Measurements from ENCODE around the gene TMEM208. TPM values are rescaled to one million over a fixed set of nuclear protein-coding genes. Genes with fewer than 3 reads are reported as not detected.

TMEM208 gene
- total RNA-seq, 2 experiments from 2014 or later = 46.5 to 48.6 TPM

DNA sequence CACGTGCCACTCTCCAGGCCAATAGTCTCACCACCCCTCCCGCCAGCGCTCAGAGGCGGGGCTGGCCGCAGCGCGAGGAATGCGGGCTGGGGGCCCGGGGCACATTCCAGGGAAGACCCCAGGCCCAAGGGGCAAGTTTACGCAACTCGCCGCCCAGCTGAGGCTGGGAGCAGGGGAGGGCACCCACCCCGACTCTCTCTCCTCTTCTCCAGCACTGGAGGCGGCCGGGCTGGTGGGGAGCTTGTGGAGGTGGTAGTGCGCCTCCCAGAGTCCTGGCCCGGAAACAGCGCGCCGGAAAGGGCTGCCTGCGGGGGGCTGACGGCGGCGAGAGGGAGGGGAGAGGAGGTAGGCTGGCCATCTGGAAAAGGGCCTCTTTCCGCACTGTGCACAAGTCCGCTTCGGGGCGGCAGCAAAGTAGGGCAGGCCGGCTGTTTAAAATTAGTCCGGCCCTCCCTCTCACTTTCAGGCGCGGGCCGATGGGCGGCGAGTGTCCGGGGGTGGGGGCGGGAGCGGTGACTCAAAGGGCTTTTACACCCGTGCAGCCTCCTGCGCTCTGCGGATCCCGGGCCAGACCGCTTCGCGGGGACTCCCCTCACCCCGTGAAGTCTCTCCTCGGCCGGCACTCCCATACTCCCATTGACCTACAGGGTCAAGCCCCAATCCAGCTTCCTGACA is 19.3 kb downstream of the TMEM208 start:
- Mint-ChIP-seq H3K4me3 (peak overlapping the region; percentile 89), H3K36me3 (peaks cover 9% of the 10 kb centered on the region), H3K4me1 (peaks cover 54% of the 10 kb centered on the region), H3K27ac (peak overlapping the region; percentile 89), H3K9me3 (no peaks in the 10 kb centered on the region), H3K27me3 (peaks cover 6% of the 10 kb centered on the region)
- peak; percentile 79 for DNase-seq

DNA sequence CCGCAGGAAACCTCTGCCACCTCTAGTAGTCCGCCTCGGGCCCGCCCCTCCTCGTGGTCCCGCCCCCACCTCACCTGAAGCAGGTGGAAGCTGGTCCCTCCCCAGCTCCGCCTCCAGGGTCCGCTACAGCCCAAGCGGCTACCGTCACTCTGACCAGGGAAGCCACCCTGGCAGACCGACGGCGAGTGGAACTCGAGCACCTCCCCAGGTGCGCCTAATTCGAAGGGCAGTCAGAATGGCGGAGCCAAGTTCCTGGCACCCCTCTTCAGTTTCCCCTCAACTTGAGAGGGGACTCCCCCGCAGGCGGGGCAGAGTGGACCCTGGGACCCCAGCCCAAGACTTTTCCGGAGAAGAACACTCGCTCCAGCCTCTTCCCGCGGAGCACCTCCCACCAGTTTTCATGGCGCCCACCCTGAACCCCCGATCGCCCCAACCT is 19.8 kb downstream of the TMEM208 start:
- Mint-ChIP-seq H3K27me3 (peaks cover 6% of the 10 kb centered on the region), H3K27ac (peak overlapping the region; percentile 89), H3K4me1 (peaks cover 49% of the 10 kb centered on the region), H3K4me3 (peak overlapping the region; percentile 89), H3K9me3 (no peaks in the 10 kb centered on the region), H3K36me3 (peaks cover 4% of the 10 kb centered on the region)
- DNase-seq = no peak

DNA sequence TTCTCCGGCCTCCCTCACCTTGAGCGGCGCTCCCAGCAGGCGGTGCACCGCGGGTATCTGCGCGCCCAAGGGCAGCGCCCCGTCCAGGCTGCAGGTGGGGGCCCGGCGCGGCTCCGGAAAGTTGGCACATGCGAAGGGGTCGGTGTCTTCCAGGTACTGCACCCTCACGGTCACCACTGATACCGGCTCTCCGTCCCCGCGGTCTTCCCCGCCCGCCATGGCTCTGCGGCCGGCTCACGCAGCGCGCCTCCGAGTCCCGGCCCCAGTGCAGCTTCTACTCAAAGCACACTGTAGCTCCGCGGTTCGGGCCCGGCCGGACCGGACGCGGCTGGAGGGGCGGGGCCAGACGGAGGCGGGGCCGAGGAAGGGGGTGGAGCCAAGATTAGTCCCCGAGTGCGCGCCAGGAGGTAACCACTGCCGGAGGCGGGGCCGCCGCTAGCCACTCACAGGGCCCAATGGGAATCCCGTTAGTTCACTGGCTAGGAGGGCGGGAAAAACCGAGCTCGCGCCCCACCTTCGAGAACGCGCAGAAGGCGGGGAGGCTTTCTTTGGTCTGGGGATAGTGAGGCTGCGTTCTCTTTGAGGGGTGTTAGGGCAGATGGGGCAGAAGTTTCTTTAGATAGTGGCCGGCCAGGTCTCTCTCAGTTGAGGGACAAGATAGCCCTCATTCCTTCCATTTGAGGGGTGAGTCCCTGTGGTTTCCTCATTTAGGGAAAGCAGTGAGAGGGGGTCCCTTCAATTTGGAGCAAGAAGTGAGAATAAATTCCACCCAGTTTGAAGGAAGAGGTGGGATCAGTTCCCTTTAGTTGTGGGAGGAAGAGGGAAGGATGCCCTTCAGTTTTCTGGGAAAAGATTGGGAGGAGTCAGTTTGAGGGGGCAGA is 20.5 kb downstream of the TMEM208 start, which contains the start of gene FHOD1:
Gene FHOD1 (minus strand): TSS at position 290 of the 881 bp plus-strand sequence. CDS start 71 bp downstream, at position 219.
- Mint-ChIP-seq H3K36me3 (peaks cover 4% of the 10 kb centered on the region), H3K27ac (peak within 1 kb of the TSS; percentile 89), H3K4me1 (peaks cover 45% of the 10 kb centered on the region), H3K4me3 (peak within 1 kb of the TSS; percentile 89), H3K9me3 (no peaks in the 10 kb centered on the region), H3K27me3 (peaks cover 6% of the 10 kb centered on the region)
- peak; percentile 98 for DNase-seq

DNA sequence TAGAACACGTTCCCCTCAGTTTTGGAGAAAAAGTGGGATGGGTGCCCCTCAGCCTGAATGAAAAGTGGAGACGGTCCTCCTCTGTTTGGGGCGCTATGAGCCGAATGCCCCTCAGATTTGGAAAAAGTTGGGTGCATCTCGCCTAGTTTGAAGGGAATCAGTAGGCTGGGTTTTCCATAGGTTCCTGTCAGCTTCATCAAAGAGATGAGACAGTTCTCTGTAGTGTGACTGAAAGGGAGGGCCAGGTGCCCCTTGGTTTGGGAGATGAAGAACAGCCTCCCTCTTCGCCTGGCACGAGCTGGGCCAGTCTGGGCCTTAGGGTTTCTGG is 21.1 kb downstream of the TMEM208 start:
- Mint-ChIP-seq H3K9me3 (no peaks in the 10 kb centered on the region), H3K36me3 (peaks cover 6% of the 10 kb centered on the region), H3K27ac (peak overlapping the region; percentile 89), H3K27me3 (peaks cover 6% of the 10 kb centered on the region), H3K4me1 (peaks cover 43% of the 10 kb centered on the region), H3K4me3 (peak overlapping the region; percentile 89)
- no peak for DNase-seq

DNA sequence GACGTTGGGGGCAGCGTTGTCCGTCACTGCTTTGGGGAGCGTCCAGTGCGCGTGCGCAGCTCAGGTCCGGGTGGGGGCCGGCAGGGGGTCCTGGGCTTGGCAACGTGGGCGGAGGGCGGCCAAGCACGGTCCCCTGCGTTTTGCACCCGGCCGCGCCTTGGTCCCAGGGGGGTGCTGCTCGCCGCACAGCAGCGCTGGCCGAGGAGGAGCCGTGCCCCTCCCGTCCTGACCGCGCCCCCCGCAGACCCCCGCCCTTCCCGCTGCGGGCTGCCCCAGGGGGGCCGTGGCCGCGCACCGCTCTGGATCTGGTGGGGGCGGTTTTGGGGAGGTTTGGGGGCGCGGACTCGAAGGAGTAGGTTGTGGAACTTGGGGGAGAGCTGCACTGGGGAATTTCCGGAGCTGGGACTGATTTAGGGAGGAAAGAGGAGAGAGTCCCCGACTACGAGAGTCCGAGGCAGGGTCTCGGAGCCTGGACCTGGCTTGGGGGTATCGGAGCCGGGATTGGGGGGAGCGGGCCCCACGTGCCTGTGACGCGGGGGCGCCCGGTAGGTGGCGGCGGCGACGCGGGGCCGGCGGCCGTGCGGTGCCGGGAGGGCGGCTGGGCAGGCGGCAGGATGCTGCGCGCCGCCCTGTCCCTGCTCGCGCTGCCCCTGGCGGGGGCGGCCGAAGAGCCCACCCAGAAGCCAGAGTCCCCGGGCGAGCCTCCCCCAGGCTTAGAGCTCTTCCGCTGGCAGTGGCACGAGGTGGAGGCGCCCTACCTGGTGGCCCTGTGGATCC is 21.7 kb downstream of the TMEM208 start, which contains the start of gene SLC9A5:
Gene SLC9A5 (plus strand): TSS at position 579 of the 777 bp plus-strand sequence. CDS start 36 bp downstream, at position 615.
- no peaks in the 10 kb centered on the region for H3K9me3 Mint-ChIP-seq
- H3K36me3 Mint-ChIP-seq = peaks cover 10% of the 10 kb centered on the region
- peak within 1 kb of the TSS; percentile 89 for H3K27ac Mint-ChIP-seq
- DNase-seq = peak; percentile 61
- peaks cover 6% of the 10 kb centered on the region for H3K27me3 Mint-ChIP-seq
- H3K4me3 Mint-ChIP-seq = peak within 1 kb of the TSS; percentile 89
- H3K4me1 Mint-ChIP-seq = peaks cover 41% of the 10 kb centered on the region

- H3K36me3 Mint-ChIP-seq = peaks cover 12% of the 10 kb centered on the region
- no peak for DNase-seq
- no peaks in the 10 kb centered on the region for H3K9me3 Mint-ChIP-seq
- peak overlapping the region; percentile 79 for H3K4me3 Mint-ChIP-seq
- peaks cover 6% of the 10 kb centered on the region for H3K27me3 Mint-ChIP-seq
- peaks cover 34% of the 10 kb centered on the region for H3K4me1 Mint-ChIP-seq
- H3K27ac Mint-ChIP-seq = peak overlapping the region; percentile 50
Observed at GRCh38 chr16:67249178-67250044, 22.5 kb downstream of the TMEM208 start.

DNA sequence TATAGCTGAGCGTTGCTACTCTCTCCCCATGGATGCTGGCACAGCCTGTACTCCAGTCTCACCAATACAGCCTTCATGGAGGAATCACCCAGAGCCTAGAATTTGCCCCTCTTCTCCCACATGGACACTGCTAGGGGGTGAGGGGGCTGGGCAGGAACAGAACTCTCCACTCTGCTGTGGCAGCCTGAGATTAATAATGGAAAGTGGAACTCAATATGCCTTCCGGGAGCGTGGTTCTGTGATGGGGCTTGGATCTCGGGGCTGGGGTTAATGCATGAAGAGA is 23.1 kb downstream of the TMEM208 start:
- Mint-ChIP-seq H3K36me3 (peaks cover 10% of the 10 kb centered on the region), H3K27ac (no peak overlapping the region), H3K9me3 (no peaks in the 10 kb centered on the region), H3K27me3 (peaks cover 6% of the 10 kb centered on the region), H3K4me1 (peaks cover 28% of the 10 kb centered on the region), H3K4me3 (peak overlapping the region; percentile 79)
- no peak for DNase-seq

DNA sequence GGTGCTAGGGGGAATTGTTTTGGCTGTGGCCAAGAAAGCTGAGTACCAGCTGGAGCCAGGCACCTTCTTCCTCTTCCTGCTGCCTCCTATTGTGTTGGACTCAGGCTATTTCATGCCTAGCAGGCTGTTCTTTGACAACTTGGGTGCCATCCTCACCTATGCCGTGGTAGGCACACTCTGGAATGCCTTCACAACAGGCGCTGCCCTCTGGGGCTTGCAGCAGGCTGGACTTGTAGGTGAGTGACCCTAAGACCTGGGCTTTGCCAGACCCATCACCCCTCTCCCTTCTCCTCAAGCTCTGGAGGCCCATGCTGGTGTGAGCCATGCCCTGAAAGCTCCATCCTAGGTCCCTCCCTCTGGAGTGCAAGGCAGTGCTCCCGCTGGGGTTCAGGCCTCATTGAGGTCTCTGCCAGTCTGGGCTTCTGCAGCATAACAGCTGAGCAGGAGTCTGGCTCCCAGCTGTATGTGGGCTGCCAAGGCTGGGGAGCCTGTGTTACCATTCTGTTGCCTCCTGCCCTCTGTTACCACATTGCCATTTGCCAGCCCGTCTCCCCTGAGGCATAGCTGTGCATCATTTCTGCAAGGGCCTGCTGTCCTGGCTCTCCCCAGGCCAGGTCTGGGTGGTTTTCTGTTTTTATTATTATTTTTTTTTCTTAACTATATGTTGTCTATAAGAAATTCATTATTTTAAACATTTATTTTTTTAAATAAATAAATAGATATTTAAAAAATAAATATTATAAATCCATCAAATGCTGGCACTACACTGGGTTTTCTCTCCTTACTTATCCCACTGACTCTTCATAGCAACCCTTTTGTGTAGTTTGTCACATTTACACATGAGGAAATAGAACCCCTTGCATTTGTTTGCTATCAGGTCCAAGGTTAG is 25.9 kb downstream of the TMEM208 start:
- peaks cover 10% of the 10 kb centered on the region for H3K36me3 Mint-ChIP-seq
- peaks cover 16% of the 10 kb centered on the region for H3K4me1 Mint-ChIP-seq
- H3K4me3 Mint-ChIP-seq = no peak overlapping the region
- no peaks in the 10 kb centered on the region for H3K9me3 Mint-ChIP-seq
- H3K27me3 Mint-ChIP-seq = peaks cover 6% of the 10 kb centered on the region
- H3K27ac Mint-ChIP-seq = no peak overlapping the region
- no peak for DNase-seq

DNA sequence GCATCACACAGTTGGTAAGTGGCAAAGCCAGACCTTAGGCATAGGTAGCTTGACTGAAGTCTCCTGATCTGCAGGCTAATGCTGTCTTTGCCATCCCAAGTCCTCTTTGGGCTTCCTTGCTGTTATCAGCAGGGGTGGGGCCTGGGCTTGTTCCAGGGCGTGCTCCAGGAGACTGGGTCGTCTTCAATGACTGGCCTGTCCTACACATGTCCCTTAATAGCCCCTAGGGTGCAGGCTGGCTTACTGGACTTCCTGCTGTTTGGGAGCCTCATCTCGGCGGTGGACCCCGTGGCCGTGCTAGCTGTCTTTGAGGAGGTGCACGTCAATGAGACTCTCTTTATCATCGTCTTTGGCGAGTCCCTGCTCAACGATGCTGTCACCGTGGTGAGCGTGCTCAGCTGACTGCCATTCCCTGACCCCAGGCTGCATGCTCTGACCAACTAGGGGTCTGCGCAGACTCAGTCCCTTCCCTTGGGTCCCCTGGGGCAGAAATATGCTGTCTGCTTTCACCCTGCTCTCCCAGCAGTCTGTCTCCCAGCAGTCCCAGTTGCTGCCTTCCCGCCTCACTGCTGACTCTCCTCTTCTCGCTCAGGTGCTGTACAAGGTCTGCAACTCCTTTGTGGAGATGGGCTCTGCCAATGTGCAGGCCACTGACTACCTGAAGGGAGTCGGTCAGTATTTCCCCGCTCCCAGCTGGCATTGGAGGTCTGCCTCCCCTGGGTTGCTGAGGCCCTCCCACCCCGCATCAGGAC is 28.0 kb downstream of the TMEM208 start:
- Mint-ChIP-seq H3K9me3 (no peaks in the 10 kb centered on the region), H3K27me3 (peaks cover 4% of the 10 kb centered on the region), H3K4me1 (peaks cover 3% of the 10 kb centered on the region)

GRCh38 chr16:67255553-67256221 is 28.8 kb downstream of the TMEM208 start:
- H3K27ac Mint-ChIP-seq = no peak overlapping the region
- no peaks in the 10 kb centered on the region for H3K9me3 Mint-ChIP-seq
- H3K27me3 Mint-ChIP-seq = peaks cover 7% of the 10 kb centered on the region
- H3K4me1 Mint-ChIP-seq = no peaks in the 10 kb centered on the region
- no peak overlapping the region for H3K4me3 Mint-ChIP-seq
- DNase-seq = no peak
- peaks cover 16% of the 10 kb centered on the region for H3K36me3 Mint-ChIP-seq

More for the DNA sequence above, 28.0 kb downstream of the TMEM208 start:
- H3K4me3 Mint-ChIP-seq = no peak overlapping the region
- no peak overlapping the region for H3K27ac Mint-ChIP-seq
- peaks cover 13% of the 10 kb centered on the region for H3K36me3 Mint-ChIP-seq
- no peak for DNase-seq

DNA sequence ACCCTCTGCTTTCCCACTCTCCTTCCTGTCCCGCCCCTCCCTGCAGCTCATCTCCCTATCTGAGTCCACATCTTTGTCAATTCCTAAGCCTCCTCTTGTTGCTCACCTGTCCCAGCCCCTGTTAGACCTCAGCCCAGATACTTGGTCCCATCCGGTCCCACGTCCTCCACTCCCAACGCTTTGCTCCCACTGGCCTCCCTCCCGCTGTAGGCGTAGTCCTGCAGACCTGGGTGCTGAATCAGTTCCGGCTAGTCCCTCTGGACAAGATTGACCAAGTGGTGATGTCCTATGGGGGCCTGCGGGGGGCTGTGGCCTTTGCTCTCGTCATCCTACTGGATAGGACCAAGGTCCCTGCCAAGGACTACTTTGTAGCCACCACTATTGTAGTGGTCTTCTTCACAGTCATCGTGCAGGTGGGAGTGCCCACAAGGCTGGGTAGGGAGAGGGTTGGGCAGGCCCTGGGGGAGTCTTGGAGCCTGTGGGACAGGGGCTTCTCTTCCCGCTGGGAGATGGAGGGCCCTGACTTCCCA is 29.8 kb downstream of the TMEM208 start:
- no peak for DNase-seq
- Mint-ChIP-seq H3K36me3 (peaks cover 18% of the 10 kb centered on the region), H3K4me1 (no peaks in the 10 kb centered on the region), H3K27me3 (peaks cover 7% of the 10 kb centered on the region), H3K4me3 (no peak overlapping the region), H3K27ac (no peak overlapping the region), H3K9me3 (no peaks in the 10 kb centered on the region)

- no peaks in the 10 kb centered on the region for H3K9me3 Mint-ChIP-seq
- no peak overlapping the region for H3K27ac Mint-ChIP-seq
- no peaks in the 10 kb centered on the region for H3K4me1 Mint-ChIP-seq
- no peak for DNase-seq
- peaks cover 16% of the 10 kb centered on the region for H3K36me3 Mint-ChIP-seq
- H3K4me3 Mint-ChIP-seq = no peak overlapping the region
- H3K27me3 Mint-ChIP-seq = peaks cover 7% of the 10 kb centered on the region
Observed at GRCh38 chr16:67257486-67258160, 30.7 kb downstream of the TMEM208 start.

Data from activated naive CD8-positive, alpha-beta T cell treated with anti-CD3 and anti-CD28 coated beads for 36 hours (primary cell).